GM12891 (cell line): ENCODE data around the gene JAM2.

Experiments
- POLR2A ChIP-seq: IDR thresholded peaks from 2 replicates; pipeline ENCODE4 v1.6.1; 2011; ENCODE audit warnings: low read depth, low read length, control low read depth
- POLR2AphosphoS5 ChIP-seq: IDR thresholded peaks from 2 replicates; pipeline ENCODE4 v1.6.1; 2011; ENCODE audit warnings: low read depth, low read length, control low read depth
- TAF1 ChIP-seq: IDR thresholded peaks from 2 replicates; pipeline ENCODE4 v1.6.1; 2011; ENCODE audit warnings: low read depth, low read length, control low read depth

DNA sequence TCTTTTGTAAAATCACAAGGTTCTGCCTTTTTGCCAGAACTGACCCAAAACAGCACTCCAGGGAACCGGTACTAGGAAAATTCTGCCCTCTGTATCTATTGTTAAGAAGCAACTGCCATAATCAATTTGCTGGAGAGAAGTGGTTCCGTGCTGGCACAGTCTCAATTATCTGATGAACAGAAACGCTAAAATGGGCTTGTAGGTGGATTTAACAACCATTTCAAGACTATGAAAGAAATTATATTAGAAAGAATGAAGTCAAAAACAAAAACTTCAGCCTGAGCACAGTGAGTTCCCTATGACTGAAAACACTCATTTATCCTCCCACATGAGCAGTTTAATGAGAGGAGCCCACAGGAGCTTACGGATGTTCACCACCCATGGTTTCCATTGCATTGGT lies 4.4 kb downstream of the JAM2 start:
- TF ChIP-seq POLR2A, result no peak
- no peak for TF ChIP-seq TAF1
- TF ChIP-seq POLR2AphosphoS5, result no peak
